Transverse colon (tissue), 4 donors: ENCODE measurements around the gene SLC5A1. TPM values are rescaled to one million over a fixed set of nuclear protein-coding genes. Genes with fewer than 3 reads are reported as not detected.
A peak's percentile ranks its signal among the peaks of the same experiment; 100 is the strongest.

Experiments
- DNase-seq: peaks from one replicate; pipeline ENCODE4 v3.0.0-alpha.2; 2019
- H3K27ac ChIP-seq, 4 donors: fragments of 200-600 bp; sonication (generic); 2 replicates each; pipeline ENCODE4 v1.5.1; 2016 to 2018; ENCODE audit warnings: inconsistent platforms in 4 of 4
- H3K27me3 ChIP-seq: fragments of 200-600 bp; sonication (generic); 2 replicates; pipeline ENCODE4 v1.5.1; 2017; ENCODE audit warnings: inconsistent platforms
- H3K36me3 ChIP-seq, 4 donors: fragments of 200-600 bp; sonication (generic); 2 replicates each; pipeline ENCODE4 v1.5.1; 2017 to 2019; ENCODE audit warnings: inconsistent platforms in 4 of 4
- H3K4me1 ChIP-seq, 4 donors: fragments of 200-600 bp; sonication (generic); 2 replicates each; pipeline ENCODE4 v1.5.1; 2017 to 2020; ENCODE audit warnings: inconsistent platforms in 4 of 4
- H3K4me3 ChIP-seq, 4 donors: fragments of 200-600 bp; sonication (generic); 1 replicate in 1 of 4; 2 replicates in 3 of 4; pipeline versions ENCODE4 v1.5.1 to v1.6.1; 2017 to 2019; ENCODE audit warnings: inconsistent platforms in 4 of 4
- H3K9me3 ChIP-seq, 2 donors: fragments of 200-600 bp; sonication (generic); 2 replicates each; pipeline ENCODE4 v1.5.1; 2017 to 2019; ENCODE audit warnings: inconsistent platforms in 2 of 2
- EP300 ChIP-seq: sonication (generic); formaldehyde crosslinking; IDR thresholded peaks from one replicate; pipeline ENCODE4 v1.6.1; 2017; ENCODE audit warnings: antibody characterized with exemption, low read depth
- POLR2A ChIP-seq: fragments of 450-650 bp; IDR thresholded peaks from one replicate; pipeline ENCODE4 v1.6.1; 2016; ENCODE audit warnings: antibody characterized with exemption, mild to moderate bottlenecking, moderate library complexity
- POLR2AphosphoS5 ChIP-seq, 3 donors: sonication (generic); formaldehyde crosslinking; IDR thresholded peaks; one replicate each; pipeline ENCODE4 v1.6.1; 2016; ENCODE audit warnings: antibody characterized with exemption in 3 of 3
- WGBS, 2 donors: methylation state at CpG; one replicate each; pipeline ENCODE4 v1.1.5; 2018; ENCODE audit warnings: low coverage in 1 of 2; 5-methylcytosine and 5-hydroxymethylcytosine counted together
- in situ Hi-C, 4 donors: fragments of 200-750 bp; cut with MboI; loops; one replicate each; pipeline versions ENCODE4 v1.15.0 to v1.15.1; 2017; ENCODE audit warnings: low sequenced_read_pairs in 3 of 4, low pct_ligation_motif_present in 1 of 4, low pct_unique_long_range_greater_than_20kb in 1 of 4
- intact Hi-C: fragments of 100-400 bp; cut with DNase I; formaldehyde crosslinking; loops from one replicate; pipeline ENCODE4 v1.15.1; 2023; ENCODE audit warnings: low total_unique reads
- total RNA-seq, 4 donors: library from RNA; depleted of rRNA; stranded (reverse); fragments of >200 nt; gene quantifications; one replicate each; pipeline ENCODE4 v1.1.0, GENCODE V29; 2016
- TF ChIP-seq, protein P1 (sequence below), 5 experiments: fragments of 200-600 bp in 3 of 5; fragments of 450-650 bp in 2 of 5; sonication (generic) in 3 of 5; IDR thresholded peaks; 1 replicate in 2 of 5; 2 replicates in 3 of 5; pipeline ENCODE4 v1.5.1; 2016 to 2017; ENCODE audit warnings: antibody characterized with exemption in 5 of 5, inconsistent platforms in 3 of 5, mild to moderate bottlenecking in 2 of 5, moderate library complexity in 1 of 5

SLC5A1 gene
- total RNA-seq, 4 donors from 2014 or later, result 25.5 to 145 (median 83.2) TPM

DNA sequence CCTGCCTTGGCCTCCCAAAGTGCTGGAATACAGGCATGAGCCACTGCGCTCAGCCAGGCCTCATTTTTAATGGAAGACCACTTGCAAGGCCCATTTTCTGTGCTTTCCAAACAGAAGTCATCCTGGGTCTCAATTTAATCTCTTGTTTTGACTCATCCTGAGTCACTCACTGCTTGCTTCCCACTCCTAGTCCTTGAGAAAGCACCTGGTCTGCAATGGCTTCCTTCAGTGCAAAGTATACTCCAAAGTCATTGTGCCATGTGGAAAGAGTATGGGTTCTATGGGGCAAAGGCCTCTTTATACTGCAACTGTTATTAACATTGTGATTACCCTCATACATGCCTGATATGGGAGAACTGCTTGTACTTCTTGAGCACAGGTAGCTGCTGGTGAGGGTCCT, 18.3 kb upstream of the SLC5A1 start:
- no peaks in the 10 kb centered on the region for H3K36me3 ChIP-seq
- H3K27ac ChIP-seq, result peak overlapping the region in 1 of 4 donors; percentile 6
- TF ChIP-seq EP300 (peak; percentile 14), POLR2AphosphoS5 (IDR thresholded peaks at IDR 0.05) (peak in 1 of 3 donors; percentile 18)
- TF ChIP-seq, protein P1, sequence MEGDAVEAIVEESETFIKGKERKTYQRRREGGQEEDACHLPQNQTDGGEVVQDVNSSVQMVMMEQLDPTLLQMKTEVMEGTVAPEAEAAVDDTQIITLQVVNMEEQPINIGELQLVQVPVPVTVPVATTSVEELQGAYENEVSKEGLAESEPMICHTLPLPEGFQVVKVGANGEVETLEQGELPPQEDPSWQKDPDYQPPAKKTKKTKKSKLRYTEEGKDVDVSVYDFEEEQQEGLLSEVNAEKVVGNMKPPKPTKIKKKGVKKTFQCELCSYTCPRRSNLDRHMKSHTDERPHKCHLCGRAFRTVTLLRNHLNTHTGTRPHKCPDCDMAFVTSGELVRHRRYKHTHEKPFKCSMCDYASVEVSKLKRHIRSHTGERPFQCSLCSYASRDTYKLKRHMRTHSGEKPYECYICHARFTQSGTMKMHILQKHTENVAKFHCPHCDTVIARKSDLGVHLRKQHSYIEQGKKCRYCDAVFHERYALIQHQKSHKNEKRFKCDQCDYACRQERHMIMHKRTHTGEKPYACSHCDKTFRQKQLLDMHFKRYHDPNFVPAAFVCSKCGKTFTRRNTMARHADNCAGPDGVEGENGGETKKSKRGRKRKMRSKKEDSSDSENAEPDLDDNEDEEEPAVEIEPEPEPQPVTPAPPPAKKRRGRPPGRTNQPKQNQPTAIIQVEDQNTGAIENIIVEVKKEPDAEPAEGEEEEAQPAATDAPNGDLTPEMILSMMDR (IDR thresholded peaks at IDR 0.05), result no peak
- DNase-seq, result no peak
- no peaks in the 10 kb centered on the region for H3K27me3 ChIP-seq
- peaks cover 0 to 6% (median 0%) of the 10 kb centered on the region in 4 donors for H3K4me1 ChIP-seq
- intact Hi-C loops (no loop called here), in situ Hi-C loops (no loop called here)
- WGBS, 2 donors, result 92% methylated on average over 1 of the region's 1 CpG; no CpG with 5 or more reads in 1 of the 2 donors
- H3K9me3 ChIP-seq, result no peaks in the 10 kb centered on the region
- no peak overlapping the region for H3K4me3 ChIP-seq

DNA sequence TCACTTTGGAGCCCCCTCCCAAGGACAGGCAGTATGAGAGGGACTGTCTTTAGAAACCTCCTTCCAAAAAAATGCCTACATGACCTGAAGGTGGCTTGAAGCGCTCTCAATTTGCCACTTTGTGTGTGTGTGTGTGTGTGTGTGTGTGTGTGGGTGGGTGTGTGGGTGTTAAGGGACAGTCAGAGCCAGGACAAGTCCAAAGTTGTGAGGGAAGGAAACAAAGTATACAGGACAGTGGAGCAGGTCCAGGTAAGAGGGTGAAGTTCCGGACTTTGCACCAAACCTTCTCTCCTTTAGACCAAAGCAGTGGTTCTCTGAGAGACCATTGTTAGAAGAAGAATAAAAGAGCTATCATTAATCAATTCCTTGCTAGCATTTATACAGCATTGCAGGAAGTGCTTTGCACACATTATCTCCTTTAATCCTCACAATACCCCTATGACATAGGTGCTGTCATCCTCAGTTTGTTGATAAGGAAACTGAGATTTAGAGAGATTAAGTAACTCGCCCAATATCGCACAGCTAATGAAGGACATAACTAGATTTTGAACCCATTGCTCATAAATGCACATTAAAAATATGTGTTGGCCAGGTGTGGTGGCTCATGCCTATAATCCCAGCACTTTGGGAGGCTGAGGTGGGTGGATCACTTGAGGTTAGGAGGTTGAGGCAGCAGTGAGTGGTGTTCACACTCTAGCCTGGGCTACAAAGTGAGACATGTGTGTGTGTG, 12.4 kb upstream of the SLC5A1 start:
- in situ Hi-C loops (no loop called here), intact Hi-C loops (no loop called here)
- Histone ChIP-seq H3K4me1 (no peaks in the 10 kb centered on the region), H3K27ac (no peak overlapping the region), H3K36me3 (no peaks in the 10 kb centered on the region), H3K27me3 (no peaks in the 10 kb centered on the region), H3K9me3 (no peaks in the 10 kb centered on the region), H3K4me3 (no peak overlapping the region)
- 77 to 84% methylated on average over 3 to 4 of the region's 4 CpGs for WGBS, 2 donors
- DNase-seq, result no peak
- TF ChIP-seq POLR2A (no peak), POLR2AphosphoS5 (IDR thresholded peaks at IDR 0.05) (no peak), EP300 (no peak)
- TF ChIP-seq, protein P1 (IDR thresholded peaks at IDR 0.05), result no peak

DNA sequence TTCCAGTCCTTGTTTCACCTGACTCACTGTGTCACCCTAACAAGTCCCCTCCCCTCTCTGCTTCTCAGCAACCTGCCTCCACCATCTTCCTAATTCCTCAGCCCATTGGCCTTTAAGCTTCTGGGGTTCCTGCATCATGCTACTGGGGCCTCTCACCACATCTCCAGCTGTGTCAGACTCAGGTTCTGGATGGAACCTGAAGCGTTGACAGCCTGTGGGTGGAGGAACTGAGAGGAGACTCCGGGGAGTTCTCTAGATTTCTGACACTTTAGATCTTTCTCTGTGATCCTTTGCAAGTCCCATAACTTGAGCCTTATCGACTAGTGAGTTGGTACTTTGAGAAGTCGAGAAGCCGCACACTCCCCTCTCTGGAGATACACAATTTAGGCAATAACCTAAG, 11.6 kb upstream of the SLC5A1 start:
- TF ChIP-seq POLR2A (no peak), EP300 (no peak), POLR2AphosphoS5 (IDR thresholded peaks at IDR 0.05) (no peak)
- TF ChIP-seq, protein P1 (IDR thresholded peaks at IDR 0.05), result no peak
- intact Hi-C loops (no loop called here), in situ Hi-C loops (no loop called here)
- no peaks in the 10 kb centered on the region for H3K9me3 ChIP-seq
- H3K27me3 ChIP-seq, result no peaks in the 10 kb centered on the region
- H3K4me1 ChIP-seq, result no peaks in the 10 kb centered on the region
- no peak overlapping the region for H3K4me3 ChIP-seq
- WGBS, 2 donors, result 91 to 100% methylated on average over 1 to 5 of the region's 5 CpGs
- no peaks in the 10 kb centered on the region for H3K36me3 ChIP-seq
- H3K27ac ChIP-seq, result no peak overlapping the region
- DNase-seq, result no peak

DNA sequence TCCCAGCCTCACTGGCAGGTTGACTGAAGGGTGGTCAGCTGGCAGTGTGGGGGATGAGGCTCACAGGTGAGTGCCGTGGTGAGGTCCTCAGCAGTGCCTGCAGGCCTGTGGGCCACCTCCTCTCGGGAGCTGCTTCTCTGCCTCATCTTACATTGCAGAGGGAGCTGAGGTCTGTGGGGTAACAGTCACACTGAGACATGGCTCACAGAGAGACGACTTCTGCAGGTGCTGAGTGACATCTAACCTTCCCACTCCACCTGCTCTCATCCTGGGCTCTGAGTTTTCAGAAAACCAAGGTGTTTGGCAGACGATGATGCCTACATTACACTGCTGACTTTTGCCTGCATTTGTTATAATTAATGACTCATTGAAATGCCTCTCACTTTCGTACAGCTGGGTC, 8.8 kb upstream of the SLC5A1 start:
- TF ChIP-seq POLR2A (no peak), EP300 (no peak), POLR2AphosphoS5 (IDR thresholded peaks at IDR 0.05) (no peak)
- TF ChIP-seq, protein P1 (IDR thresholded peaks at IDR 0.05), result no peak
- H3K9me3 ChIP-seq, result no peaks in the 10 kb centered on the region
- H3K4me1 ChIP-seq, result no peaks in the 10 kb centered on the region
- H3K4me3 ChIP-seq, result no peak overlapping the region
- 74% methylated on average over 5 of the region's 5 CpGs; no CpG with 5 or more reads in 1 of the 2 donors for WGBS, 2 donors
- intact Hi-C loops, result loop anchor here (2.0 kb wide), 1 partner anchor 47 kb away; no protein-coding TSS in a partner anchor
- no peak for DNase-seq
- H3K36me3 ChIP-seq, result no peaks in the 10 kb centered on the region
- no peak overlapping the region for H3K27ac ChIP-seq
- in situ Hi-C loops, result no loop called here
- no peaks in the 10 kb centered on the region for H3K27me3 ChIP-seq
